ENCODE results near the gene SLC4A5. TPM values are rescaled to one million over a fixed set of nuclear protein-coding genes. Genes with fewer than 3 reads are reported as not detected.

SLC4A5 gene
- total RNA-seq, 1 donor from 2014 or later, result 4.2 TPM

GRCh38 chr2:74290066-74290465, 53.1 kb downstream of the SLC4A5 start:
- H3K36me3 ChIP-seq, result no peaks in the 10 kb centered on the region
- H3K4me1 ChIP-seq, result peaks cover 19% of the 10 kb centered on the region
- no peak overlapping the region for H3K4me3 ChIP-seq
- ATAC-seq, result no peak
- intact Hi-C loops (cut with DNase I), result no loop called here
- no peak overlapping the region for H3K27ac ChIP-seq
- no peak for DNase-seq
- H3K27me3 ChIP-seq (ENCODE audit: low read depth), result no peaks in the 10 kb centered on the region
- no peak for TF ChIP-seq CTCF (IDR thresholded peaks at IDR 0.05)
- no peaks in the 10 kb centered on the region for H3K9me3 ChIP-seq

GRCh38 chr2:74286725-74287124, 56.5 kb downstream of the SLC4A5 start:
- Histone ChIP-seq H3K27me3 (ENCODE audit: low read depth) (no peaks in the 10 kb centered on the region), H3K4me1 (peaks cover 14% of the 10 kb centered on the region), H3K9me3 (no peaks in the 10 kb centered on the region), H3K27ac (no peak overlapping the region), H3K36me3 (no peaks in the 10 kb centered on the region), H3K4me3 (no peak overlapping the region)
- TF ChIP-seq CTCF (IDR thresholded peaks at IDR 0.05), result no peak
- intact Hi-C loops (cut with DNase I), result no loop called here
- no peak for ATAC-seq
- DNase-seq, result no peak

GRCh38 chr2:74281141-74281975, 61.9 kb downstream of the SLC4A5 start:
- Histone ChIP-seq H3K36me3 (no peaks in the 10 kb centered on the region), H3K4me3 (no peak overlapping the region), H3K27ac (no peak overlapping the region), H3K9me3 (no peaks in the 10 kb centered on the region), H3K27me3 (ENCODE audit: low read depth) (no peaks in the 10 kb centered on the region), H3K4me1 (no peaks in the 10 kb centered on the region)
- peak in 1 of 2 donors; percentile 19 for ATAC-seq
- intact Hi-C loops (cut with DNase I), result no loop called here
- DNase-seq, result no peak
- no peak for TF ChIP-seq CTCF (IDR thresholded peaks at IDR 0.05)

- no peak for ATAC-seq
- no peak for DNase-seq
- Histone ChIP-seq H3K36me3 (no peaks in the 10 kb centered on the region), H3K9me3 (no peaks in the 10 kb centered on the region), H3K27me3 (ENCODE audit: low read depth) (no peaks in the 10 kb centered on the region), H3K27ac (no peak overlapping the region), H3K4me1 (no peaks in the 10 kb centered on the region), H3K4me3 (no peak overlapping the region)
- TF ChIP-seq CTCF (IDR thresholded peaks at IDR 0.05), result no peak
- intact Hi-C loops (cut with DNase I), result no loop called here
These were observed 64.5 kb downstream of the SLC4A5 start for GRCh38 chr2:74278694-74279093.

- no peaks in the 10 kb centered on the region for H3K36me3 ChIP-seq
- no peaks in the 10 kb centered on the region for H3K9me3 ChIP-seq
- H3K4me1 ChIP-seq, result no peaks in the 10 kb centered on the region
- H3K27me3 ChIP-seq (ENCODE audit: low read depth), result no peaks in the 10 kb centered on the region
- H3K4me3 ChIP-seq, result no peak overlapping the region
- TF ChIP-seq CTCF (IDR thresholded peaks at IDR 0.05), result no peak
- no peak for DNase-seq
- no peak overlapping the region for H3K27ac ChIP-seq
- ATAC-seq, result no peak
- intact Hi-C loops (cut with DNase I), result no loop called here
These were observed 65.0 kb downstream of the SLC4A5 start for GRCh38 chr2:74278176-74278575.
